Activated naive CD4-positive, alpha-beta T cell treated with anti-CD3 and anti-CD28 coated beads, Interleukin-2, amount 50 U/mL, for 72 hours (primary cell): ENCODE data around the gene VSIR. TPM values are rescaled to one million over a fixed set of nuclear protein-coding genes. Genes with fewer than 3 reads are reported as not detected.
A peak's percentile ranks its signal among the peaks of the same experiment; 100 is the strongest.

Source experiments
- ATAC-seq, 2 donors: fragments of 150-1000 bp; cut with Tn5 transposase; 2 replicates each; pipeline ENCODE4 v1.10.0; 2021; ENCODE audit warnings: mild to moderate bottlenecking in 2 of 2, moderate library complexity in 2 of 2
- DNase-seq, 2 donors: peaks; one replicate each; pipeline ENCODE4 v3.0.0; 2021 to 2022; ENCODE audit warnings: low spot score in 2 of 2
- H3K27ac Mint-ChIP-seq, 2 donors: one replicate each; pipeline ENCODE4 v1.8.0; 2022; ENCODE audit warnings: mild to moderate bottlenecking in 2 of 2, mixed read lengths in 2 of 2
- H3K36me3 Mint-ChIP-seq, 2 donors: one replicate each; pipeline ENCODE4 v1.8.0; 2022; ENCODE audit warnings: mixed read lengths in 2 of 2
- H3K9me3 Mint-ChIP-seq, 2 donors: one replicate each; pipeline ENCODE4 v1.8.0; 2022; ENCODE audit warnings: mixed read lengths in 2 of 2
- total RNA-seq, 2 donors: library from RNA; stranded (reverse); gene quantifications; one replicate each; pipeline ENCODE4 v1.2.3, GENCODE V29; 2022

VSIR gene
- total RNA-seq, 2 donors from 2014 or later = 54.5 to 126 TPM

DNA sequence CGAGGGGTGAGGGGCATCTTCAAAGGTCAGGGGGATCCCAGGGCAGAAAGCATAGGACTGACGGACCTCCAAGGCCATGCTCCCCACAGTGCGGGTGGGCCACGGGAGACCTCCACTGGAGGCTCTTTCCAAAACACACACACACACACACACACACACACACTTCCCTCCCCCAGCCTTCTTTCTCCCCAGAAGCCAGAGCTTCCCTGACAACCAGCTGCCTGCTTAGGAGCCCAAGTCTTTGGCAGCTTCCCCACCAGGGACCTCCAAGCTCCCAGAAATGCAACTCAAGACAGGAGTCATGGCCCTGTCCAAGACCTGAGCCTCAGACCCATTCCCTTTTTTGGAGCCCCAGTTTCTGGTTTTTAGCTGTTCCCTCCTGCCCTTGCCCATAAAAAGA lies 53.0 kb downstream of the VSIR start:
- ATAC-seq (no peak), DNase-seq (no peak)
- Mint-ChIP-seq H3K36me3 (peaks cover 0 to 4% of the 10 kb centered on the region in 2 donors), H3K9me3 (no peaks in the 10 kb centered on the region), H3K27ac (peak overlapping the region in 1 of 2 donors; percentile 75)

DNA sequence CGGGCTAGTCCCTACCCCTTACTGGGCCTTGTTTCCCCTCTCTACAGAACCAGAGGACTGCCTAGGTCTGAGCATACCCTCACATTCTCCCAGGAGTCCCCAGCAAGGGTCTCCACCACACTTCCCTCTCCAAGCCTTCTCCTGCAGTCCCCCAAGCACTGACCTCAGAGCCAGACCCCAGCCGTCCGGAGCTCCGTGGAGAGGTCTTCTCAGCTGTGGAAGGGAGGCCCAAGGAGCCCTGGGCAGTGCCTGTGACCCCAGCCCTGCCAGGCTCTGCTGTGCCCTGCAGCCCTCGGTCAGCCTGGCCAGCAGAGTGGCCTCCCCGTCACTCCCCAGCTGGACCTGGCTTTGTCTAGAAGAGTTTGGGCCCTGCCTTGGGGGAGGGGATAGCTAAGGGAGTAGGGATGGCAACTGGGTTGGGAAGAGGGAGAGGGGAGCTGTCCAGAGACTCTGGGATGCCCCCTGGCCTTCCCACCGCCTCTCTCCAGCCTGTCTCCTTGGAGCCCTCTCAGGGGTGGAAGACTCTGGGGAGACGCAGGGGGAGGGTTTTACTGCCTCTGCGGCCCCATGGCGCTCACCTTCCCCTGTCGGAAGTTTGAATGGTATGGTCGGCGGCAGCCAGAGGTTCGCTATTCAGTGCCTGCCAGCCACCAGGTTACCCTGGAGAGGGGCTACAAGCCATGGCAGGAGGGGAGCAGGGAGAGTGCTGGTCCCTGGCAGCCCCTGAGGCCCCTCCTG lies 53.7 kb downstream of the VSIR start, which contains the start of gene C10orf105:
TSS of gene C10orf105 (minus strand) at position 315 of the 738 bp plus-strand sequence. CDS start 3,441 bp downstream, outside the sequence.
- ATAC-seq (no peak), DNase-seq (no peak)
- H3K9me3 Mint-ChIP-seq = no peaks in the 10 kb centered on the region
- peak within 1 kb of the TSS; percentile 56 to 75 for H3K27ac Mint-ChIP-seq
- H3K36me3 Mint-ChIP-seq = peaks cover 0 to 4% of the 10 kb centered on the region in 2 donors

DNA sequence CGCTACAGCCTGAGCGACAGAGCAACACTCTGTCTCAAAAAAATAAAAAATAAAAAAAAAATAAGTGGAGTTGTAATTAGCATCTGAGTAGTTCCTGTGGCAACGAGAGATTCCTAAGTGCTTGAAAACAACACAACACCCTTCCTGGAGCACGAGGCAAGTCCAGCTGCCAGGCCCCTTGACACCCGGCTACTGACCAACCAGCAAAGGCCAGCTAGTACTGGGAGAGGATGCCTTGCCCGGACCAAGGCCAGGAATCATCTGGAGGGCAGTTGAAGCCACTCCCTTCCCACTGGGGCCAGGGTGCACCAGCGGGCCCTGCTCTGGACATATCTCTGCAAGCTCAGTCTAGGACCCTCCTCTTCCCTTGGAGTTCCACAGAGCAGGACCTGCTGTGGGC lies 54.3 kb downstream of the VSIR start:
- H3K27ac Mint-ChIP-seq = no peak overlapping the region
- H3K36me3 Mint-ChIP-seq = peaks cover 0 to 4% of the 10 kb centered on the region in 2 donors
- H3K9me3 Mint-ChIP-seq = no peaks in the 10 kb centered on the region
- no peak for ATAC-seq
- no peak for DNase-seq

DNA sequence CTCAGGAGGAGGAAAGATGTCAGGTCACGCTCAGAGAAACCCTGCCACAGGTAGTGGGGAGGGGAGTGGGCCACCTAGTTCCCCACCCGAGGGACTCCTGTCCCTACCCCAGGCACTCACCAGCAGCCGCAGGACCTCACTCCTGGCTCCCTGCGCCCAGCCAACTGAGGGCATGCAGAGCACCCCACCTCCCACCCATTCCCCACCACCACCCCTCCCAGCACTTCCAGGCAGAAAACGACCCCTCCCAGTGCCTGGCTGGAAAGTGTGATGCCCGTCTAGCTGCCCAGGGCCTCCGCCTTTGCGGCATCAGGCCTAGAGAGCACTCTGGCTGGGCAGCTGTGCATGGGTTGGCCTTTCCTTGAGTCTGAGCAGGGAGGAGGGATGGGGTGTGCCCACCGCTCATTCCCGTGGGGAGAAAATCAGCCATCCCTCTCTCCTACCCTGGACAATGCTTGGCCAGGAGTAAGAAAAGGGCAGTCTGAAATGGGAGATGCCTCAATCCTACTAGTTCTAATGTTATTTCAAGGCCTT lies 55.1 kb downstream of the VSIR start:
- peaks cover 0 to under 1% of the 10 kb centered on the region in 2 donors for H3K36me3 Mint-ChIP-seq
- no peak overlapping the region for H3K27ac Mint-ChIP-seq
- ATAC-seq = no peak
- DNase-seq = no peak
- no peaks in the 10 kb centered on the region for H3K9me3 Mint-ChIP-seq

DNA sequence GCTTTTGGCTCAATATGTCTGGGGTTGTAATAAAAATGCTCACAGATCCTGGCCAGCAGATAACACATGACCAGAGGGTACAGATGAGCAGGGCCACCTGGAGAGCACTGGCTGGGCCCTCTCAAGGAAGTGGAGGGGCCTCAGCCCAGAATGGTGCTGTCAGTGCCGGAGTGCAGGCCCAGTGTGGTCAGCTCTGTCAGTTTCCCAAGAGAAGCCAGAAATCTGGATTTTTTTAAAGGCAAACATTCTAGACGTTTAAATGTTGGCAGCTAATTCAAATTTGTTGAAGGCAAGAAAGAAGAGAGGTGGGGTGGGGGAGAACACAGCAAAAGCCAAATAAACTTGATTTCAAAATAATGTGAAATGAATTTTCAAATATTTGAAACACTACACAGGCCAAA lies 55.8 kb downstream of the VSIR start:
- DNase-seq (no peak), ATAC-seq (no peak)
- peak overlapping the region; percentile 61 to 70 for H3K27ac Mint-ChIP-seq
- H3K9me3 Mint-ChIP-seq = no peaks in the 10 kb centered on the region
- no peaks in the 10 kb centered on the region for H3K36me3 Mint-ChIP-seq

DNA sequence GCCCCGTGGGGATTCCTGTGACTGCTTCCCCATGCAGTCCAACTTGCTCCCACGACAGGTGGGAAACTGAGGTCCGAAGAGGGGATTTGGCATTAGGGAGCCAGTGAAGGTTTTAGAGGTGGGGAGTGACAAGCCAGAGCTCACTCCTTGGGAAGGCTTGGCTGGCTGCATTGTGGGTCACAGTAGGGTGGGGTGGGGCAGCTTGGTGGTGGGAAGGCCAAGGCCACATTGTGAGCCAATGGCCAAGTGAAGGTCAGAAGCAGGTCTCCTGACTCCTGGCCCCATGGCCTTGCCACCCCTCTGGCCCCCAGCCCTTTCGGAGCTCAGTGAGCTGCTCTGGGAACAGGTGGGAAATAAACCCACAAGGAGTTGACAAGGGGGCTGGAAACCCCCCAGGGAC lies 56.3 kb downstream of the VSIR start:
- no peaks in the 10 kb centered on the region for H3K9me3 Mint-ChIP-seq
- ATAC-seq (no peak), DNase-seq (no peak)
- peak overlapping the region in 1 of 2 donors; percentile 61 for H3K27ac Mint-ChIP-seq
- no peaks in the 10 kb centered on the region for H3K36me3 Mint-ChIP-seq

DNA sequence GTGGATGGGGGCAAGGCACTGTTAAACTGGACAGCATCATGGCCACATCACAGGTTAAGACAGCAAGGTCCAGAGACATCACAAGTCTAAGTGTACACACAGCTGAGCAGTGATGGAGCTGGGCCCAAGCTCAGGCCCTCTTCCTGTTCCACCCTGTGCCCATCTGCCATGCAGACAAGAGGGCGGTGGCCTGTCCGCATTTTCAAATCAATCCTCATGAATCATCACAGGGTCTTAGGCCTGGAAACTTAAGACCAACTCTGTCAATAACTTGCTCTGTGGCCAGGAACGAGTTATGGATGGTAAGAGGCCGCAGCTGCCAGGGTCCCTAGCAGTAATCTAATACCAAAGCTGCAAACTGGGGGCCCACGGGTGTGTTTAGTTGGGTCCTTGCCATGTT lies 56.9 kb downstream of the VSIR start:
- DNase-seq (no peak), ATAC-seq (no peak)
- Mint-ChIP-seq H3K27ac (peak overlapping the region in 1 of 2 donors; percentile 97), H3K36me3 (no peaks in the 10 kb centered on the region), H3K9me3 (no peaks in the 10 kb centered on the region)

DNA sequence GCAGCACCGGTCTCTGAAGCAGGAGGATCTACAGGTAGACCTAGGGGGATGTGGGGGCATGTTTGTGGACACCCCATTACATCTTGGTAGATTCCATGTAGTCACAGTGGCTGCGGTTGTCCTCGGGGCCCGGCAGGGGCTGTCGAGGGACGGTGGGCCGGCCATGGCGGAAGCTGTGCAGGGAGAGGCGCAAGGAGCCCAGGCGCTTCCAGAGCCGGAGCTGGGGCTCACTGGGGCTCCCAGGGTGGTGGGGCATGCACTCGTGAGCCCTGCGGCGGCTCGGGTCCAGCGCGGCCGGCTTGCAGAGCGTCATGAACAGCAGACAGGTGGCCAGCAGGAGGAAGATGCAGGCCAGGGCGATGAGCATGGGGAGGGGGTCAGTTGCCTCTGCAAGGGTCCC lies 57.5 kb downstream of the VSIR start:
- ATAC-seq = no peak
- DNase-seq = no peak
- Mint-ChIP-seq H3K9me3 (no peaks in the 10 kb centered on the region), H3K27ac (peak overlapping the region in 1 of 2 donors; percentile 97), H3K36me3 (no peaks in the 10 kb centered on the region)

DNA sequence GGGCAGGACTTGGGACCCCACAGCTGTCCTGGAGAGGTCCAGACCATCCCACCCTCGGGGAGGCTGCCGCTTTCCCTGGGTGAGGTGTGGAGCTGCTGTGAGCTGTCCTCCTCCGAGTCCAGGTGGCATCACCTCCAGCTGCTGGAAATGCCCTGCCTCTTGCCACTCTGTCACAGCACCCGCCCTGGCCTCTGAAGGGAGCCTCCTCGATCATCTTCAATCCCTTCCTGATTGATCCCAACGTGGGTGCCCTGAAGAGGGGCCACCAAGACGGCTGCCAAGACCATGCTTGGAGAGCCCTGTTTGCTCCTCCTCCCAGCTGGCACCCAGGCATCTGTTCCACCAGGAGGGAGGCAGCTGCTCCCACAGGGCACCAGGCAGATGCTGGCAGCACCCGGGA lies 58.3 kb downstream of the VSIR start:
- H3K27ac Mint-ChIP-seq = peak overlapping the region; percentile 52 to 97
- DNase-seq (no peak), ATAC-seq (no peak)
- no peaks in the 10 kb centered on the region for H3K9me3 Mint-ChIP-seq
- no peaks in the 10 kb centered on the region for H3K36me3 Mint-ChIP-seq

DNA sequence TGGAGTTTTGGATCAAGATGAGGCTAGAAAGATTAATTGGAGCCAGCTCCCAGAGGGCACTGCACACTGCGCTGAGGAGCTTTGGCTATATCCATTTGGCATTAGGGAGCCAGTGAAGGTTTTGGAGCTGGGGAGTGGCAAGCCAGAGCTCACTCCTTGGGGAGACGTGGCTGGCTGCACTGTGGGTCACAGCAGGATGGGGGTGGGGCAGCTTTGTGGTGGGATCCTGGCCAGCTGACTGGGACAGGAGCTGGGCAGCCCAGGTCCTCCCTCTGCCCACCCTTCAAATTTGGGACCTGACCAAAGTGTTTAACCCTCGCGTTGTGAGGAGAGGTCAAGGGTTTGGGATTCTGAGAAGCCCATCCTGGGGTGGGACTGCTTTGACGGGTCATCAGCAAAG lies 58.7 kb downstream of the VSIR start:
- no peaks in the 10 kb centered on the region for H3K36me3 Mint-ChIP-seq
- peak overlapping the region; percentile 97 to 100 for H3K27ac Mint-ChIP-seq
- no peaks in the 10 kb centered on the region for H3K9me3 Mint-ChIP-seq
- ATAC-seq (no peak), DNase-seq (no peak)

DNA sequence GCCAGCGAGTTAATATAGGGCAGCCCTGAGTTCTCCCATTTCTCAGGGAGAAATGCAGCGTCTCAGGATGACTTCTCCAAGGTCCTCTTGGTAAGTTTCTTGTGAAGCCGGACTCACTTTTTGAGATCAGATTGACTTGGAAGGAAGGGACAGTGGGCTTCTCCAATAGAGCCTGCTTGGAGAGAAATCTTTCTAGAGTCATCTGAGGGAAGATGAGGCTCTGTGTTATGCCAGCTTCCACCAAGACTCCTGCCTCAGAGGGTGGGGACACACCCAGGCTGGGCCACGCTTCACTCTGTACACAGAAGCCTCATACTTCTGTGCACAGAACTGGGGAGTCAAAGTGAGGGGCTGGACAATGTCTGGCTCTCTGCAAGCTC lies 59.3 kb downstream of the VSIR start:
- Mint-ChIP-seq H3K9me3 (no peaks in the 10 kb centered on the region), H3K27ac (peak overlapping the region; percentile 97 to 100), H3K36me3 (no peaks in the 10 kb centered on the region)
- DNase-seq = no peak
- ATAC-seq = no peak

DNA sequence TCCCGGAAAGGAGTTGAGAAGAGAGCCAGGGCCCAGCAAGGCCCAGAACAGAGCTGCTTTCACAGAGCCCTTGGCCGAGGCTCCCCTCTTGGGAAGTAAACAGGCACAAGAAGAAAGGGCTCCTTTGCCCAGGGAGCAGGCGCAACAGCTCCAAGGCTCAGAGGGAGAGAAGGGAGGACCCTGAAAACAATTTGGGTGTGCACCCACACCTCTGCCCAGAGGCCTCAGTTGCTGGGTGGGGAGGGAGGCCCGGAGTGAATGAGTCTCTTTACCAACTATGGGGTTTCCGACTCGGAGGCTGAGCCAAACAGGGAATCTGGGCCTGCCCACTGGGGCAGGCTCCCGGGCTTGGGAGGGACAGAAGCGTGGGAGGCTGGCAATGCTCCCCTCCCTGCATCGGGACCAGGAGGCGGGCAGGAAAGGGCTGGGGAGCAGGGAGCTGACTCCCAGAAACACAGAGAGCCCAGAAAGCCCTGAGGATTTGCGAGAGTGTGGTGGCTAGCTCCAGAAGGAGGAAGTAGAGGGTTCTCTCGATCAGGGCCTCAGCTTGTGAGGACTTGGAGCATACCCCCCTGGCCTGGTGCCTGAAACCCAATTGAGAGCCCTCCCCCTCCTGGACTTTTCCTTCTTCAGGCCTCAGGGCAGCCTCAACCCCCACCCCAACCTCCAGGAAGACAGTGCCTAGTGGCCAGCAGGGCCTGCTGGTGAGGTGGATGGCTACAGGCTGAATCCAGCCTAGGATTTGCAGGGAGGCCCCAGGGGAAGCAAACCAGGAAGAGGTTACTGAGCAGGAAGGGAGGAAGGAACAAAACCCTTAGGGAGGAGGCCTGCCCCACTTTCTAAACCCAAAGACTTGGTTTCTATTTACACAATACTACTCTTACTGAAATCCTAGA lies 59.9 kb downstream of the VSIR start:
- Mint-ChIP-seq H3K9me3 (no peaks in the 10 kb centered on the region), H3K27ac (peak overlapping the region; percentile 97 to 100), H3K36me3 (no peaks in the 10 kb centered on the region)
- peak; percentile 65 to 67 for ATAC-seq
- DNase-seq = no peak

DNA sequence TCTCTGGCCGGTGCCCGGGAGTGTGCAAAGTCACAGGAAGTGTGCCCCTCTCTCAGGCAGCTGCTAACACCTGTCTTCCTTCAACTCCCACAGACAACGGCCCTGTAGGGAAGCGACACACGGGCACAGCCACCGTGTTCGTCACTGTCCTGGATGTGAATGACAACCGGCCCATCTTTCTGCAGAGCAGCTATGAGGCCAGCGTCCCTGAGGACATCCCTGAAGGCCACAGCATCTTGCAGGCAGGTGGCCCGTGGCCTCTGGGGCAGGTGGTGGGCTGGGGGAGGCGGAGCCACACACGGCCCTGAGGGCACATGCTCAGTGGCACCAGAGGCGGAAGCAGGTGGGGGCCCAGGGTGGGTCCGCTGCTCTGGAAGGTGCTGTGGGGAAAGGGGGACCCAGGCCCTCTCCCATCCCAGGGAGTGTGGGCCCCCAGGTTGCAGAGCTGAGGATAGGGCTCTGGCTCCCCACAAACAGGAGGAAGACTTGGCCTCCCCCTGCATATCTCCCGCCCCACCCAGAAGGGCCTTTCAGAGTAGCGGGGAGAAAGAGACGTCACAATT lies 60.7 kb downstream of the VSIR start:
- H3K27ac Mint-ChIP-seq = peak overlapping the region; percentile 97 to 100
- ATAC-seq (peak; percentile 50 to 52), DNase-seq (no peak)
- no peaks in the 10 kb centered on the region for H3K9me3 Mint-ChIP-seq
- no peaks in the 10 kb centered on the region for H3K36me3 Mint-ChIP-seq

DNA sequence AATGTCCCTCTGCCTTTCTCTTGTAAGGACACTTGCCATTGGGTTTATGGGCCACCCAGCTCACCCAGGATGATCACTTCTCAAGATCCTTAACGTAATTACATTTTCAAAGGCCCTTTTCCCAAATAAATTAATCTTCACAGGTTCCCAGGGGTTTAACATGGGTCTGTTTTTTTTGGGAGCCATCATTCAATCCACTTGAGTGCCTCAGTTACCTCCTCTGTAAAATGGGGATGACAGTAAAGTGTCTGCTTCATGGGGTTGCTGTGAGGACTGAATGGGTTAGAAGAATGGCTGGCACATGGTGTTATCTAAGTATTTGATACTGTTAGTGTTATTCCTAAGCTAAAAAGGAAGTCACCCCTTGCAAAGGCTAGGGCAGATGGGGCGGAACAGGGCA lies 61.1 kb downstream of the VSIR start:
- no peaks in the 10 kb centered on the region for H3K9me3 Mint-ChIP-seq
- no peaks in the 10 kb centered on the region for H3K36me3 Mint-ChIP-seq
- ATAC-seq (no peak), DNase-seq (no peak)
- peak overlapping the region; percentile 50 to 97 for H3K27ac Mint-ChIP-seq

DNA sequence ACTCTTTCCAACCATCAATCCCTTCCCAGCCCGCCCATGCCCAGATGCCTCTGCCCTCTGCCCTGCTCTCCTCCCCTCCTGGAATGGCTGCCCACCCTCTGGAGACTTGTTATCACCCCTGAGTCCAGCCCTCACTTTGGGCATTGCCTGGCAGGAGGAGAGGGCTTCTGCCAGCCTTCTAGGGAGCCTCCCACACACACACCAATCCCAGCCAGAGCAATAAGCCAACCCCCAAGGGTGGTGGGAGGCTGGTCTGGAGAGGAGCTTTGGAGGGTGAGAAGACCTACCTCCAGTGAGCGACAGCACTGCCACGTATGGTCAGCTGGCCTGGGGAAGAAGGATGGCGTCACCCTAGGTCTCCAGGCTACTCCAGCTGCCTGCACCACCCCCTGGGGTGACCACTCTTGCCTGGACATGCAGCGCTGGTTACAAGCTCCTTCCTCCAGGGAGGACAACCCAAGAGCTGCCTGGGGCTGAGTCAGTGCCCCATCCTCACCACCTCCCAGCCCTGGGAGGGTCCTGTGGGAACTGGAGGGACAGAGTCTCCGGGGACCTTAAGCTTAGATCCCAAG lies 62.2 kb downstream of the VSIR start:
- no peak overlapping the region for H3K27ac Mint-ChIP-seq
- no peaks in the 10 kb centered on the region for H3K36me3 Mint-ChIP-seq
- no peak for ATAC-seq

DNA sequence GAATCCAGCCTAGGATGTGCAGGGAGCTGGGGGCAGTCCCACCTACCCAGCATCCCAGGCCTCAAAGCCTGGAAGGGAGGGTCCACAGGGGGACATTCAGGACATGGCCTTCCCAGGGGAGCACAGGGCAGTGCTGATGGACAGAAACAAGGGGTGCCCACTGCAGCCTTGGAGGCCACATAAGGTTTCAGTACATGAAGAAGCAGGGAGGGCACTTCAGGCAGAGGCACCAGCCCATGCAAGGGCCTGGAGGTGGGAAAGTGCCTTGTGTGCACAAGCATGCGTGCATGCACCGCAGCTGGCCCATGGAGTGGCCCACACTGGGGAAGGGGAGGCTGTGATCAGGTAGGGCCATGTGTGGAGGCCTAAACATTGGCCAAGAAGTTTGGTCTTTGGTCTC lies 62.8 kb downstream of the VSIR start:
- H3K36me3 Mint-ChIP-seq = no peaks in the 10 kb centered on the region
- no peaks in the 10 kb centered on the region for H3K9me3 Mint-ChIP-seq
- ATAC-seq (no peak), DNase-seq (no peak)
- H3K27ac Mint-ChIP-seq = no peak overlapping the region

More for the DNA sequence above, 62.2 kb downstream of the VSIR start:
- no peak for DNase-seq
- H3K9me3 Mint-ChIP-seq = no peaks in the 10 kb centered on the region
